HEK293 (cell line): Measurements from ENCODE around the gene FOXB2.

Experiments
- CTCF ChIA-PET: fragments of 350-600 bp; formaldehyde crosslinking; extraction: SDS; loops from one replicate; lab custom pipeline; 2021; ENCODE audit warnings: antibody characterized with exemption; lab: Yijun Ruan, JAX
- POLR2A ChIA-PET: fragments of 300-600 bp; formaldehyde crosslinking; extraction: SDS; loops from one replicate; lab custom pipeline; 2020; ENCODE audit warnings: antibody characterized with exemption, inconsistent platforms; lab: Yijun Ruan, JAX
- H3K27ac ChIP-seq: fragments of 200-500 bp; sonication (Bioruptor generic); 2 replicates; pipeline ENCODE4 v1.5.1; 2014; ENCODE audit warnings: low read depth, low read length, control low read depth, inconsistent platforms; ENCODE audit errors: extremely low read depth
- H3K36me3 ChIP-seq, 2 experiments: fragments of 200-500 bp in 1 of 2; sonication (Bioruptor generic) in 1 of 2; 1 replicate in 1 of 2; 2 replicates in 1 of 2; pipeline ENCODE4 v1.5.1; 2014 to 2017; ENCODE audit warnings: inconsistent platforms in 2 of 2, low read length in 2 of 2; ENCODE audit not compliant: control insufficient read depth in 2 of 2, insufficient read depth in 1 of 2
- H3K4me1 ChIP-seq: fragments of 200-500 bp; sonication (Bioruptor generic); 2 replicates; pipeline ENCODE4 v1.5.1; 2014; ENCODE audit warnings: mild to moderate bottlenecking, low read length, inconsistent platforms; ENCODE audit not compliant: control insufficient read depth, insufficient read depth
- H3K4me3 ChIP-seq: 2 replicates; pipeline ENCODE4 v1.5.1; 2011; ENCODE audit warnings: low read depth, mild to moderate bottlenecking, control low read depth, low read length, moderate library complexity
- H3K9me3 ChIP-seq: fragments of 200-500 bp; sonication (Bioruptor generic); 2 replicates; pipeline ENCODE4 v1.5.1; 2014; ENCODE audit warnings: low read depth, low read length, inconsistent platforms; ENCODE audit not compliant: control insufficient read depth, insufficient read depth
- CTCF ChIP-seq: fragments of 450-650 bp; formaldehyde crosslinking; IDR thresholded peaks from 2 replicates; pipeline ENCODE4 v1.5.1; 2016; ENCODE audit warnings: missing biosample characterization, missing genetic modification characterization
- HOXC10 ChIP-seq: sonication (generic); formaldehyde crosslinking; IDR thresholded peaks from 2 replicates; pipeline ENCODE4 v1.8.1; 2023; ENCODE audit warnings: mild to moderate bottlenecking, missing genetic modification reagents
- KLF16 ChIP-seq: fragments of 450-650 bp; formaldehyde crosslinking; IDR thresholded peaks from 2 replicates; pipeline ENCODE4 v1.5.1; 2017; ENCODE audit warnings: missing biosample characterization, missing genetic modification characterization
- KLF9 ChIP-seq: fragments of 450-650 bp; formaldehyde crosslinking; IDR thresholded peaks from 2 replicates; pipeline ENCODE4 v1.5.1; 2016; ENCODE audit warnings: missing biosample characterization, missing genetic modification characterization, low read depth
- MZF1 ChIP-seq: fragments of 450-650 bp; formaldehyde crosslinking; IDR thresholded peaks from 2 replicates; pipeline ENCODE4 v1.5.1; 2017; ENCODE audit warnings: missing biosample characterization, missing genetic modification characterization, borderline replicate concordance
- PBX3 ChIP-seq: sonication (generic); formaldehyde crosslinking; IDR thresholded peaks from 2 replicates; pipeline ENCODE4 v1.8.1; 2022; ENCODE audit warnings: mild to moderate bottlenecking, moderate library complexity, missing genetic modification reagents
- YY1 ChIP-seq: fragments of 450-650 bp; formaldehyde crosslinking; IDR thresholded peaks from 2 replicates; pipeline ENCODE4 v1.5.1; 2018; ENCODE audit warnings: missing biosample characterization, missing genetic modification characterization
- ZBTB17 ChIP-seq: fragments of 450-650 bp; formaldehyde crosslinking; IDR thresholded peaks from 2 replicates; pipeline ENCODE4 v1.5.1; 2016; ENCODE audit warnings: missing biosample characterization, missing genetic modification characterization
- ZFHX2 ChIP-seq: fragments of 450-650 bp; formaldehyde crosslinking; conservative IDR thresholded peaks from 2 replicates; pipeline ENCODE4 v1.5.1; 2016; ENCODE audit warnings: missing biosample characterization, missing genetic modification characterization
- ZNF169 ChIP-seq: fragments of 450-650 bp; formaldehyde crosslinking; IDR thresholded peaks from 2 replicates; pipeline ENCODE4 v1.5.1; 2016; ENCODE audit warnings: missing biosample characterization, missing genetic modification characterization
- ZNF223 ChIP-seq: fragments of 450-650 bp; formaldehyde crosslinking; IDR thresholded peaks from 2 replicates; pipeline ENCODE4 v1.5.1; 2016; ENCODE audit warnings: missing biosample characterization, missing genetic modification characterization
- ZNF280C ChIP-seq: fragments of 450-650 bp; formaldehyde crosslinking; IDR thresholded peaks from 2 replicates; pipeline ENCODE4 v1.5.1; 2016; ENCODE audit warnings: missing biosample characterization, missing genetic modification characterization
- ZNF416 ChIP-seq: fragments of 450-650 bp; formaldehyde crosslinking; IDR thresholded peaks from 2 replicates; pipeline ENCODE4 v1.5.1; 2016; ENCODE audit warnings: missing biosample characterization, missing genetic modification characterization
- ZNF449 ChIP-seq: fragments of 450-650 bp; formaldehyde crosslinking; IDR thresholded peaks from 2 replicates; pipeline ENCODE4 v1.5.1; 2017; ENCODE audit warnings: missing biosample characterization, mild to moderate bottlenecking, missing genetic modification characterization, moderate library complexity
- ZNF518A ChIP-seq: fragments of 450-650 bp; formaldehyde crosslinking; conservative IDR thresholded peaks from 2 replicates; pipeline ENCODE4 v1.5.1; 2016; ENCODE audit warnings: low read depth, missing biosample characterization, missing genetic modification characterization
- ZNF658 ChIP-seq: fragments of 450-650 bp; formaldehyde crosslinking; IDR thresholded peaks from 2 replicates; pipeline ENCODE4; 2016; ENCODE audit warnings: missing biosample characterization, missing genetic modification characterization
- ZNF664 ChIP-seq: fragments of 450-650 bp; formaldehyde crosslinking; IDR thresholded peaks from 2 replicates; pipeline ENCODE4 v1.5.1; 2016; ENCODE audit warnings: missing biosample characterization, missing genetic modification characterization
- ZNF837 ChIP-seq: fragments of 450-650 bp; formaldehyde crosslinking; IDR thresholded peaks from 2 replicates; pipeline ENCODE4 v1.5.1; 2016; ENCODE audit warnings: missing biosample characterization, missing genetic modification characterization

FOXB2 gene

GRCh38 chr9:77017505-77017894 lies 2.0 kb upstream of the FOXB2 start:
- Histone ChIP-seq H3K4me3 (no peak overlapping the region), H3K4me1 (peaks cover 2% of the 10 kb centered on the region; the same call in 1 of the 2 replicates), H3K36me3 (no peaks in the 10 kb centered on the region), H3K9me3 (no peaks in the 10 kb centered on the region), H3K27ac (no peak overlapping the region)
- ChIA-PET CTCF (interaction anchor here (0.6 to 2.0 kb wide), 4 partner anchors 20 to 134 kb away, joined by 3 to 5 read pairs (median 4); no protein-coding TSS in a partner anchor), POLR2A (no interaction called here)
- TF ChIP-seq ZNF223 (tag by site-specific recombination) (no peak), ZNF280C (tag by site-specific recombination) (no peak), YY1 (tag by site-specific recombination) (no peak), PBX3 (CRISPR knock-in tag) (no peak), ZNF837 (tag by site-specific recombination) (no peak), ZNF169 (tag by site-specific recombination) (no peak), CTCF (tag by site-specific recombination) (no peak), ZNF449 (tag by site-specific recombination) (no peak), ZNF518A (no peak), ZNF658 (tag by site-specific recombination) (no peak)

- Histone ChIP-seq H3K4me1 (peaks cover 2% of the 10 kb centered on the region; the same call in 1 of the 2 replicates), H3K9me3 (no peaks in the 10 kb centered on the region), H3K4me3 (peak overlapping the region; percentile 55), H3K27ac (peak overlapping the region; percentile 60; the same call in 1 of the 2 replicates), H3K36me3 (no peaks in the 10 kb centered on the region)
- POLR2A ChIA-PET, result no interaction called here
- CTCF ChIA-PET, result interaction anchor here (0.5 to 2.0 kb wide), 7 partner anchors 20 to 222 kb away, joined by 3 to 5 read pairs (median 3); no protein-coding TSS in a partner anchor
- TF ChIP-seq ZNF664 (tag by site-specific recombination) (no peak), CTCF (tag by site-specific recombination) (peak; percentile 88), ZBTB17 (peak; percentile 57), ZNF416 (no peak), HOXC10 (CRISPR knock-in tag) (0 out of 2 replicates have a peak, but pooled peaks have one; percentile 32), ZFHX2 (peak; percentile 38; the same call in 1 of the 2 replicates), MZF1 (tag by site-specific recombination) (no peak), KLF16 (tag by site-specific recombination) (peak; percentile 69; the same call in 1 of the 2 replicates), KLF9 (tag by site-specific recombination) (peak; percentile 64)
These were observed 1.1 kb upstream of the FOXB2 start for GRCh38 chr9:77018058-77018968.
